HG03066 (cell line): ENCODE data around the gene TMEM178A.
"Not testable (repeated sequence)": the region's sequence is repeated elsewhere in the genome, so short reads cannot be mapped to it uniquely, and the experiment has no call there.

Experiments
- ATAC-seq: cut with Tn5 transposase; IDR thresholded peaks from one replicate; pipeline ENCODE4 v1.9.1; 2021; ENCODE audit warnings: low read depth; ENCODE audit not compliant: unreplicated experiment

Gene TMEM178A

GRCh38 chr2:39647104-39647765 is 18.5 kb upstream of the TMEM178A start:
- ATAC-seq, result no peak

- no peak for ATAC-seq
Observed at GRCh38 chr2:39648580-39648979, 17.1 kb upstream of the TMEM178A start.

GRCh38 chr2:39649511-39649910 is 16.2 kb upstream of the TMEM178A start:
- ATAC-seq, result no peak

GRCh38 chr2:39650468-39650867 is 15.2 kb upstream of the TMEM178A start:
- ATAC-seq, result no peak

GRCh38 chr2:39656215-39656614 is 9.5 kb upstream of the TMEM178A start:
- ATAC-seq, result not testable (repeated sequence)

- no peak for ATAC-seq
Observed at GRCh38 chr2:39657287-39657937, 8.3 kb upstream of the TMEM178A start.

GRCh38 chr2:39658371-39658770 is 7.3 kb upstream of the TMEM178A start:
- no peak for ATAC-seq

- no peak for ATAC-seq
Observed at GRCh38 chr2:39659765-39660611, 5.7 kb upstream of the TMEM178A start.

GRCh38 chr2:39660612-39661236 is 5.0 kb upstream of the TMEM178A start:
- no peak for ATAC-seq

GRCh38 chr2:39661826-39662225 is 3.9 kb upstream of the TMEM178A start:
- no peak for ATAC-seq

GRCh38 chr2:39663187-39663930 is 2.4 kb upstream of the TMEM178A start:
- no peak for ATAC-seq

GRCh38 chr2:39664232-39664887 is 1.4 kb upstream of the TMEM178A start:
- no peak for ATAC-seq

GRCh38 chr2:39664888-39665591 is 677 bp upstream of the TMEM178A start:
- no peak for ATAC-seq

- ATAC-seq, result no peak
Observed at GRCh38 chr2:39666491-39667101, 879 bp downstream of the TMEM178A start.

GRCh38 chr2:39667104-39667885 is 1.6 kb downstream of the TMEM178A start:
- ATAC-seq, result no peak

GRCh38 chr2:39667886-39668276 is 2.2 kb downstream of the TMEM178A start:
- no peak for ATAC-seq

GRCh38 chr2:39668576-39669080 is 2.9 kb downstream of the TMEM178A start:
- no peak for ATAC-seq

- ATAC-seq, result no peak
Observed at GRCh38 chr2:39671604-39672003, 5.9 kb downstream of the TMEM178A start.
